HG03575 (cell line): ENCODE measurements around the gene CPSF4L.
A peak's percentile ranks its signal among the peaks of the same experiment; 100 is the strongest.
"Not testable (repeated sequence)": the region's sequence is repeated elsewhere in the genome, so short reads cannot be mapped to it uniquely, and the experiment has no call there.

ENCODE experiments used
- ATAC-seq: cut with Tn5 transposase; IDR thresholded peaks from one replicate; pipeline ENCODE4 v1.9.1; 2021; ENCODE audit not compliant: unreplicated experiment, insufficient number of reproducible peaks, low FRiP score; ENCODE audit errors: extremely low read depth

CPSF4L gene

GRCh38 chr17:73272906-73273218, 11.2 kb upstream of the CPSF4L start:
- ATAC-seq: no peak

- ATAC-seq: peak; percentile 53
Measured at GRCh38 chr17:73271072-73271471, 9.4 kb upstream of the CPSF4L start.

- no peak for ATAC-seq
Measured at GRCh38 chr17:73269791-73270190, 8.1 kb upstream of the CPSF4L start.

GRCh38 chr17:73269329-73269615, 7.6 kb upstream of the CPSF4L start:
- ATAC-seq: no peak

GRCh38 chr17:73268582-73269328, 7.1 kb upstream of the CPSF4L start:
- no peak for ATAC-seq

- no peak for ATAC-seq
Measured at GRCh38 chr17:73267648-73268537, 6.2 kb upstream of the CPSF4L start.

- no peak for ATAC-seq
Measured at GRCh38 chr17:73266796-73267195, 5.1 kb upstream of the CPSF4L start.

GRCh38 chr17:73265646-73266640, 4.3 kb upstream of the CPSF4L start:
- no peak for ATAC-seq

GRCh38 chr17:73264448-73264847, 2.8 kb upstream of the CPSF4L start:
- ATAC-seq: not testable (repeated sequence)

GRCh38 chr17:73262676-73263642, 1.3 kb upstream of the CPSF4L start:
- no peak for ATAC-seq

GRCh38 chr17:73261952-73262675, 434 bp upstream of the CPSF4L start:
- ATAC-seq: no peak

GRCh38 chr17:73257516-73257915, 4.2 kb downstream of the CPSF4L start:
- no peak for ATAC-seq

GRCh38 chr17:73256220-73256619, 5.5 kb downstream of the CPSF4L start:
- ATAC-seq: no peak

GRCh38 chr17:73255671-73256181, 6.0 kb downstream of the CPSF4L start:
- ATAC-seq: no peak

- no peak for ATAC-seq
Measured at GRCh38 chr17:73251871-73252270, 9.8 kb downstream of the CPSF4L start.

GRCh38 chr17:73250851-73251640, 10.6 kb downstream of the CPSF4L start:
- no peak for ATAC-seq

- ATAC-seq: no peak
Measured at GRCh38 chr17:73249700-73250099, 12.0 kb downstream of the CPSF4L start.
